ENCODE measurements around the gene JAK3.

Gene JAK3

DNA sequence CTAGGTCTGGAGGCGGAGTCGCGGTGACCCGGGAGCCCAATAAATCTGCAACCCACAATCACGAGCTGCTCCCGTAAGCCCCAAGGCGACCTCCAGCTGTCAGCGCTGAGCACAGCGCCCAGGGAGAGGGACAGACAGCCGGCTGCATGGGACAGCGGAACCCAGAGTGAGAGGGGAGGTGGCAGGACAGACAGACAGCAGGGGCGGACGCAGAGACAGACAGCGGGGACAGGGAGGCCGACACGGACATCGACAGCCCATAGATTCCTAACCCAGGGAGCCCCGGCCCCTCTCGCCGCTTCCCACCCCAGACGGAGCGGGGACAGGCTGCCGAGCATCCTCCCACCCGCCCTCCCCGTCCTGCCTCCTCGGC is 24.1 kb upstream of the JAK3 start, which contains the start of gene SLC5A5:
TSS of gene SLC5A5 (plus strand) at position 68 of the 373 bp plus-strand sequence. CDS start 375 bp downstream, outside the sequence.
- H3K4me3 ChIP-seq (ENCODE audit: low read depth, low read length, poor library complexity, severe bottlenecking) = no peak within 1 kb of the TSS
- H3K27ac ChIP-seq (ENCODE audit: low read depth, low read length, poor library complexity, severe bottlenecking) = no peak within 1 kb of the TSS

GRCh38 chr19:17871032-17871877 is 23.5 kb upstream of the JAK3 start:
- H3K9me2 ChIP-seq (ENCODE audit: low read depth, low read length) = no peaks in the 10 kb centered on the region
- no peaks in the 10 kb centered on the region for H3K79me2 ChIP-seq (ENCODE audit: insufficient read depth, low read length)
- no peak overlapping the region for H3K9ac ChIP-seq (ENCODE audit: low read length)
- peaks cover 4% of the 10 kb centered on the region; the same call in 1 of the 2 replicates for H3K27me3 ChIP-seq (ENCODE audit: insufficient read depth, low read length)
- H2AFZ ChIP-seq (ENCODE audit: low read length) = no peak overlapping the region
- H3F3A ChIP-seq (ENCODE audit: insufficient read depth, low read length) = no peaks in the 10 kb centered on the region
- peaks cover 6% of the 10 kb centered on the region for H3K4me1 ChIP-seq (ENCODE audit: insufficient read depth, low read length, severe bottlenecking)
- H3K4me3 ChIP-seq (ENCODE audit: low read depth, low read length, poor library complexity, severe bottlenecking) = no peak overlapping the region
- TF ChIP-seq EZH2 (IDR thresholded peaks at IDR 0.05; ENCODE audit: borderline replicate concordance, low read length) = no peak
- TF ChIP-seq, protein P1, sequence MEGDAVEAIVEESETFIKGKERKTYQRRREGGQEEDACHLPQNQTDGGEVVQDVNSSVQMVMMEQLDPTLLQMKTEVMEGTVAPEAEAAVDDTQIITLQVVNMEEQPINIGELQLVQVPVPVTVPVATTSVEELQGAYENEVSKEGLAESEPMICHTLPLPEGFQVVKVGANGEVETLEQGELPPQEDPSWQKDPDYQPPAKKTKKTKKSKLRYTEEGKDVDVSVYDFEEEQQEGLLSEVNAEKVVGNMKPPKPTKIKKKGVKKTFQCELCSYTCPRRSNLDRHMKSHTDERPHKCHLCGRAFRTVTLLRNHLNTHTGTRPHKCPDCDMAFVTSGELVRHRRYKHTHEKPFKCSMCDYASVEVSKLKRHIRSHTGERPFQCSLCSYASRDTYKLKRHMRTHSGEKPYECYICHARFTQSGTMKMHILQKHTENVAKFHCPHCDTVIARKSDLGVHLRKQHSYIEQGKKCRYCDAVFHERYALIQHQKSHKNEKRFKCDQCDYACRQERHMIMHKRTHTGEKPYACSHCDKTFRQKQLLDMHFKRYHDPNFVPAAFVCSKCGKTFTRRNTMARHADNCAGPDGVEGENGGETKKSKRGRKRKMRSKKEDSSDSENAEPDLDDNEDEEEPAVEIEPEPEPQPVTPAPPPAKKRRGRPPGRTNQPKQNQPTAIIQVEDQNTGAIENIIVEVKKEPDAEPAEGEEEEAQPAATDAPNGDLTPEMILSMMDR (IDR thresholded peaks at IDR 0.05; ENCODE audit: low read length) = no peak
- H3K36me3 ChIP-seq (ENCODE audit: insufficient read depth, low read length) = no peaks in the 10 kb centered on the region
- no peaks in the 10 kb centered on the region for H3K9me3 ChIP-seq (ENCODE audit: low read length)
- H3K27ac ChIP-seq (ENCODE audit: low read depth, low read length, poor library complexity, severe bottlenecking) = no peak overlapping the region
- H3K4me2 ChIP-seq (ENCODE audit: low read length) = no peak overlapping the region
- H4K20me1 ChIP-seq (ENCODE audit: insufficient read depth, low read length) = no peaks in the 10 kb centered on the region

More for the DNA sequence above, 24.1 kb upstream of the JAK3 start, which contains the start of gene SLC5A5:
- peaks cover 6% of the 10 kb centered on the region for H3K4me1 ChIP-seq (ENCODE audit: insufficient read depth, low read length, severe bottlenecking)
- H3K36me3 ChIP-seq (ENCODE audit: insufficient read depth, low read length) = no peaks in the 10 kb centered on the region
- H3K9me2 ChIP-seq (ENCODE audit: low read depth, low read length) = no peaks in the 10 kb centered on the region
- TF ChIP-seq, protein P1 (IDR thresholded peaks at IDR 0.05; ENCODE audit: low read length) = no peak
- no peak for TF ChIP-seq EZH2 (IDR thresholded peaks at IDR 0.05; ENCODE audit: borderline replicate concordance, low read length)
- H3K79me2 ChIP-seq (ENCODE audit: insufficient read depth, low read length) = no peaks in the 10 kb centered on the region
- H3K9me3 ChIP-seq (ENCODE audit: low read length) = no peaks in the 10 kb centered on the region
- H3K27me3 ChIP-seq (ENCODE audit: insufficient read depth, low read length) = peaks cover 4% of the 10 kb centered on the region; the same call in 1 of the 2 replicates
- no peaks in the 10 kb centered on the region for H4K20me1 ChIP-seq (ENCODE audit: insufficient read depth, low read length)
- H3F3A ChIP-seq (ENCODE audit: insufficient read depth, low read length) = no peaks in the 10 kb centered on the region
- H3K4me2 ChIP-seq (ENCODE audit: low read length) = 0 out of 2 replicates have a peak within 1 kb of the TSS, but pooled peaks have one; percentile 12
- no peak within 1 kb of the TSS for H2AFZ ChIP-seq (ENCODE audit: low read length)
- H3K9ac ChIP-seq (ENCODE audit: low read length) = no peak within 1 kb of the TSS

DNA sequence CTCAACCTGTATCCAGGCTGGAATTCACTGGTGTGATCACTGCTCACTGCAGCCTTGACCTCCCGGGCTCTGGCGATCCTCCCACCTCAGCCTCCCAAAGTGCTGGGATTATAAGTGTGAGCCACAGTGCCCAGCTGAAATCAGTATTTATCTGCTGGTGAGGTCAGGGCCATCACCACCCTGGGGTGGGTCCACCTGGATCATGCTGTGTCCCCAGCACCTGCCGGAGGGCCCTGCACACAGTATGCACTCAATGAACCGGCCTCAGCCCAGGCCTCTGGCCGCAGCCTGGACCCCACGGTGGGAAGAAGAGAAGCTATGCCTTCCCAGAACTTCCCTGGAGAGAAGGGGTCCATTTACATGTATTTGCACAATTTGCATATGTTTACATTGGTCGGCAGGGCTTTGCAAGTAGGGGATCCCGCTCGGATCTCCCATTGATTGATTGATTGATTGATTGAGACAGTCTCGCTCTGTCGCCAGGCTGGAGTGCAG is 21.4 kb upstream of the JAK3 start:
- Histone ChIP-seq H2AFZ (ENCODE audit: low read length) (no peak overlapping the region), H3K4me3 (ENCODE audit: low read depth, low read length, poor library complexity, severe bottlenecking) (no peak overlapping the region), H3K9ac (ENCODE audit: low read length) (no peak overlapping the region), H3K4me2 (ENCODE audit: low read length) (no peak overlapping the region), H3K36me3 (ENCODE audit: insufficient read depth, low read length) (peaks cover 16% of the 10 kb centered on the region), H3K79me2 (ENCODE audit: insufficient read depth, low read length) (no peaks in the 10 kb centered on the region), H3K9me3 (ENCODE audit: low read length) (no peaks in the 10 kb centered on the region), H4K20me1 (ENCODE audit: insufficient read depth, low read length) (no peaks in the 10 kb centered on the region), H3K9me2 (ENCODE audit: low read depth, low read length) (no peaks in the 10 kb centered on the region), H3F3A (ENCODE audit: insufficient read depth, low read length) (no peaks in the 10 kb centered on the region), H3K4me1 (ENCODE audit: insufficient read depth, low read length, severe bottlenecking) (peaks cover 6% of the 10 kb centered on the region), H3K27ac (ENCODE audit: low read depth, low read length, poor library complexity, severe bottlenecking) (no peak overlapping the region), H3K27me3 (ENCODE audit: insufficient read depth, low read length) (peaks cover 4% of the 10 kb centered on the region; the same call in 1 of the 2 replicates)
- TF ChIP-seq, protein P1 (IDR thresholded peaks at IDR 0.05; ENCODE audit: low read length) = no peak
- no peak for TF ChIP-seq EZH2 (IDR thresholded peaks at IDR 0.05; ENCODE audit: borderline replicate concordance, low read length)
